ENCODE data around the gene AATK. TPM values are rescaled to one million over a fixed set of nuclear protein-coding genes. Genes with fewer than 3 reads are reported as not detected.
A peak's percentile ranks its signal among the peaks of the same experiment; 100 is the strongest.

AATK gene
- total RNA-seq, 2 experiments from 2014 or later: 0.25 to 0.82 TPM

GRCh38 chr17:81163703-81164370 lies 2.2 kb downstream of the AATK start:
- H3K4me1 Mint-ChIP-seq (ENCODE audit: low read depth): peaks cover 4% of the 10 kb centered on the region
- intact Hi-C loops (cut with DNase I, micrococcal nuclease): no loop called here
- H3K36me3 Mint-ChIP-seq (ENCODE audit: low read depth): no peaks in the 10 kb centered on the region
- ATAC-seq (ENCODE audit: poor library complexity): no peak
- Histone ChIP-seq H3K4me3 (ENCODE audit: low read length) (no peak overlapping the region), H3K36me3 (ENCODE audit: insufficient read depth, low read length) (no peaks in the 10 kb centered on the region), H3K27me3 (ENCODE audit: control insufficient read depth in 1 of 2, insufficient read depth in 2 of 2, low read length in 2 of 2) (peaks cover 31 to 32% of the 10 kb centered on the region in 2 experiments), H3K4me1 (ENCODE audit: insufficient read depth, low read length) (peaks cover 22% of the 10 kb centered on the region), H3K27ac (ENCODE audit: low read depth in 1 of 2, low read length in 2 of 2) (no peak overlapping the region), H3K9me3 (ENCODE audit: control insufficient read depth in 1 of 2, insufficient read depth in 1 of 2, low read length in 2 of 2) (peaks cover 0 to 42% of the 10 kb centered on the region in 2 experiments)
- no peak for DNase-seq
- no peaks in the 10 kb centered on the region for H3K9me3 Mint-ChIP-seq
- no peak overlapping the region for H3K4me3 Mint-ChIP-seq
- TF ChIP-seq, protein P1, sequence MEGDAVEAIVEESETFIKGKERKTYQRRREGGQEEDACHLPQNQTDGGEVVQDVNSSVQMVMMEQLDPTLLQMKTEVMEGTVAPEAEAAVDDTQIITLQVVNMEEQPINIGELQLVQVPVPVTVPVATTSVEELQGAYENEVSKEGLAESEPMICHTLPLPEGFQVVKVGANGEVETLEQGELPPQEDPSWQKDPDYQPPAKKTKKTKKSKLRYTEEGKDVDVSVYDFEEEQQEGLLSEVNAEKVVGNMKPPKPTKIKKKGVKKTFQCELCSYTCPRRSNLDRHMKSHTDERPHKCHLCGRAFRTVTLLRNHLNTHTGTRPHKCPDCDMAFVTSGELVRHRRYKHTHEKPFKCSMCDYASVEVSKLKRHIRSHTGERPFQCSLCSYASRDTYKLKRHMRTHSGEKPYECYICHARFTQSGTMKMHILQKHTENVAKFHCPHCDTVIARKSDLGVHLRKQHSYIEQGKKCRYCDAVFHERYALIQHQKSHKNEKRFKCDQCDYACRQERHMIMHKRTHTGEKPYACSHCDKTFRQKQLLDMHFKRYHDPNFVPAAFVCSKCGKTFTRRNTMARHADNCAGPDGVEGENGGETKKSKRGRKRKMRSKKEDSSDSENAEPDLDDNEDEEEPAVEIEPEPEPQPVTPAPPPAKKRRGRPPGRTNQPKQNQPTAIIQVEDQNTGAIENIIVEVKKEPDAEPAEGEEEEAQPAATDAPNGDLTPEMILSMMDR (IDR thresholded peaks at IDR 0.05): no peak
- POLR2A ChIA-PET: no interaction called here
- CTCF ChIA-PET: no interaction called here
- peaks cover 24% of the 10 kb centered on the region for H3K27me3 Mint-ChIP-seq
- no peak overlapping the region for H3K27ac Mint-ChIP-seq

- ChIA-PET CTCF (no interaction called here), POLR2A (no interaction called here)
- Mint-ChIP-seq H3K4me3 (no peak overlapping the region), H3K36me3 (ENCODE audit: low read depth) (no peaks in the 10 kb centered on the region), H3K27ac (no peak overlapping the region), H3K9me3 (no peaks in the 10 kb centered on the region), H3K27me3 (peaks cover 24% of the 10 kb centered on the region), H3K4me1 (ENCODE audit: low read depth) (peaks cover 4% of the 10 kb centered on the region)
- ATAC-seq (ENCODE audit: poor library complexity): no peak
- Histone ChIP-seq H3K4me1 (ENCODE audit: insufficient read depth, low read length) (peaks cover 22% of the 10 kb centered on the region), H3K9me3 (ENCODE audit: control insufficient read depth in 1 of 2, insufficient read depth in 1 of 2, low read length in 2 of 2) (peaks cover 0 to 42% of the 10 kb centered on the region in 2 experiments), H3K36me3 (ENCODE audit: insufficient read depth, low read length) (no peaks in the 10 kb centered on the region), H3K4me3 (ENCODE audit: low read length) (no peak overlapping the region), H3K27ac (ENCODE audit: low read depth in 1 of 2, low read length in 2 of 2) (no peak overlapping the region), H3K27me3 (ENCODE audit: control insufficient read depth in 1 of 2, insufficient read depth in 2 of 2, low read length in 2 of 2) (peaks cover 31 to 32% of the 10 kb centered on the region in 2 experiments)
- TF ChIP-seq, protein P1 (IDR thresholded peaks at IDR 0.05): no peak
- intact Hi-C loops (cut with DNase I, micrococcal nuclease): no loop called here
- DNase-seq: no peak
Measured at GRCh38 chr17:81163051-81163695, 2.8 kb downstream of the AATK start.

- peak overlapping the region; percentile 54 for H3K4me3 Mint-ChIP-seq
- CTCF ChIA-PET: no interaction called here
- peaks cover 0 to 42% of the 10 kb centered on the region in 2 experiments for H3K9me3 ChIP-seq (ENCODE audit: control insufficient read depth in 1 of 2, insufficient read depth in 1 of 2, low read length in 2 of 2)
- peaks cover 24% of the 10 kb centered on the region for H3K27me3 Mint-ChIP-seq
- H3K36me3 Mint-ChIP-seq (ENCODE audit: low read depth): no peaks in the 10 kb centered on the region
- H3K27me3 ChIP-seq (ENCODE audit: control insufficient read depth in 1 of 2, insufficient read depth in 2 of 2, low read length in 2 of 2): peaks cover 31 to 32% of the 10 kb centered on the region in 2 experiments
- DNase-seq (no peak), ATAC-seq (ENCODE audit: poor library complexity) (no peak)
- intact Hi-C loops (cut with DNase I, micrococcal nuclease): no loop called here
- no peak overlapping the region for H3K27ac Mint-ChIP-seq
- peaks cover 4% of the 10 kb centered on the region for H3K4me1 Mint-ChIP-seq (ENCODE audit: low read depth)
- no peak overlapping the region for H3K4me3 ChIP-seq (ENCODE audit: low read length)
- TF ChIP-seq, protein P1 (IDR thresholded peaks at IDR 0.05): no peak
- peaks cover 22% of the 10 kb centered on the region for H3K4me1 ChIP-seq (ENCODE audit: insufficient read depth, low read length)
- no peaks in the 10 kb centered on the region for H3K9me3 Mint-ChIP-seq
- POLR2A ChIA-PET: no interaction called here
- H3K27ac ChIP-seq (ENCODE audit: low read depth in 1 of 2, low read length in 2 of 2): no peak overlapping the region
- no peaks in the 10 kb centered on the region for H3K36me3 ChIP-seq (ENCODE audit: insufficient read depth, low read length)
Measured at GRCh38 chr17:81162491-81162890, 3.5 kb downstream of the AATK start.
